ENCODE data around the gene NOL11.
"Not testable (repeated sequence)": the region's sequence is repeated elsewhere in the genome, so short reads cannot be mapped to it uniquely, and the experiment has no call there.

NOL11 gene

GRCh38 chr17:67747681-67748235 is 30.0 kb downstream of the NOL11 start:
- H4K20me1 ChIP-seq (ENCODE audit: insufficient read depth, low read length, poor library complexity, severe bottlenecking) = no peaks in the 10 kb centered on the region
- H3F3A ChIP-seq (ENCODE audit: low read depth) = no peaks in the 10 kb centered on the region
- no peak overlapping the region for H3K9ac ChIP-seq (ENCODE audit: low read depth, low read length, poor library complexity, severe bottlenecking)
- H3K4me3 ChIP-seq (ENCODE audit: low read length, poor library complexity, severe bottlenecking) = no peak overlapping the region
- no peaks in the 10 kb centered on the region for H3K79me2 ChIP-seq (ENCODE audit: insufficient read depth, low read length)
- H3K4me1 ChIP-seq (ENCODE audit: insufficient read depth, low read length, poor library complexity, severe bottlenecking) = no peaks in the 10 kb centered on the region
- no peaks in the 10 kb centered on the region for H3K9me2 ChIP-seq (replicated peaks; ENCODE audit: low read depth, low read length)
- no peak overlapping the region for H3K4me2 ChIP-seq (ENCODE audit: low read depth, low read length, poor library complexity, severe bottlenecking)
- no peak for TF ChIP-seq CTCF (conservative IDR thresholded peaks at IDR 0.05; ENCODE audit: low read length)
- no peak for TF ChIP-seq EZH2phosphoT487 (IDR thresholded peaks at IDR 0.05; ENCODE audit: borderline replicate concordance)
- peaks cover 5% of the 10 kb centered on the region; the same call in 1 of the 2 replicates for H3K9me3 ChIP-seq (ENCODE audit: insufficient read depth, low read depth, low read length)
- H2AFZ ChIP-seq (ENCODE audit: low read length) = no peak overlapping the region
- peaks cover 68% of the 10 kb centered on the region for H3K36me3 ChIP-seq (ENCODE audit: insufficient read depth, low read length)
- H3K27me3 ChIP-seq (ENCODE audit: insufficient read depth, low read length, poor library complexity, severe bottlenecking) = no peaks in the 10 kb centered on the region

DNA sequence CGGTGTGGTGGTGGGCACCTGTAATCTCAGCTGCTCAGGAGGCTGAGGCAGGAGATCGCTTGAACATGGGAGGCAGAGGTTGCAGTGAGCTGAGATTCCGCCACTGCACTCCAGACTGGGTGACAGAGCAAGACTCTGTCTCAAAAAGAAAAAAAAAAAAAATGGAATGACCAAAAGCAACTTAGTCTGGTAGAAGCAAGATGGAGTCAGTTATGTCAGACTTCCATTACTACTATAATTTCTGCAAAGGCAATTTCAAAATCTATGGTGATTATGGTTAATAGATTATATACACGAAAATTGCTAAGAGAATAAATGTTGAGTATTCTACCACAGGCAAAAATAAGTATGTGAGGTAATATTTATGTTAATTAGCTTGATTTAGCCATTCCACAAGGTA is 32.3 kb downstream of the NOL11 start:
- Histone ChIP-seq H3K79me2 (ENCODE audit: insufficient read depth, low read length) (no peaks in the 10 kb centered on the region), H3K27me3 (ENCODE audit: insufficient read depth, low read length, poor library complexity, severe bottlenecking) (no peaks in the 10 kb centered on the region), H3F3A (ENCODE audit: low read depth) (no peaks in the 10 kb centered on the region), H4K20me1 (ENCODE audit: insufficient read depth, low read length, poor library complexity, severe bottlenecking) (no peaks in the 10 kb centered on the region), H3K9me3 (ENCODE audit: insufficient read depth, low read depth, low read length) (peaks cover 5% of the 10 kb centered on the region; the same call in 1 of the 2 replicates), H3K4me2 (ENCODE audit: low read depth, low read length, poor library complexity, severe bottlenecking) (no peak overlapping the region), H2AFZ (ENCODE audit: low read length) (no peak overlapping the region), H3K9ac (ENCODE audit: low read depth, low read length, poor library complexity, severe bottlenecking) (no peak overlapping the region), H3K9me2 (replicated peaks; ENCODE audit: low read depth, low read length) (no peaks in the 10 kb centered on the region), H3K36me3 (ENCODE audit: insufficient read depth, low read length) (peaks cover 49% of the 10 kb centered on the region), H3K4me3 (ENCODE audit: low read length, poor library complexity, severe bottlenecking) (no peak overlapping the region), H3K4me1 (ENCODE audit: insufficient read depth, low read length, poor library complexity, severe bottlenecking) (no peaks in the 10 kb centered on the region)
- TF ChIP-seq CTCF (conservative IDR thresholded peaks at IDR 0.05; ENCODE audit: low read length) (no peak), EZH2phosphoT487 (IDR thresholded peaks at IDR 0.05; ENCODE audit: borderline replicate concordance) (no peak)

- Histone ChIP-seq H3K9ac (ENCODE audit: low read depth, low read length, poor library complexity, severe bottlenecking) (no peak overlapping the region), H3K36me3 (ENCODE audit: insufficient read depth, low read length) (peaks cover 43% of the 10 kb centered on the region), H2AFZ (ENCODE audit: low read length) (no peak overlapping the region), H3K79me2 (ENCODE audit: insufficient read depth, low read length) (no peaks in the 10 kb centered on the region), H3F3A (ENCODE audit: low read depth) (no peaks in the 10 kb centered on the region), H3K9me2 (replicated peaks; ENCODE audit: low read depth, low read length) (no peaks in the 10 kb centered on the region), H3K4me2 (ENCODE audit: low read depth, low read length, poor library complexity, severe bottlenecking) (no peak overlapping the region), H3K9me3 (ENCODE audit: insufficient read depth, low read depth, low read length) (peaks cover 5% of the 10 kb centered on the region; the same call in 1 of the 2 replicates), H3K27me3 (ENCODE audit: insufficient read depth, low read length, poor library complexity, severe bottlenecking) (no peaks in the 10 kb centered on the region), H4K20me1 (ENCODE audit: insufficient read depth, low read length, poor library complexity, severe bottlenecking) (no peaks in the 10 kb centered on the region), H3K4me3 (ENCODE audit: low read length, poor library complexity, severe bottlenecking) (no peak overlapping the region), H3K4me1 (ENCODE audit: insufficient read depth, low read length, poor library complexity, severe bottlenecking) (no peaks in the 10 kb centered on the region)
- TF ChIP-seq CTCF (conservative IDR thresholded peaks at IDR 0.05; ENCODE audit: low read length) (no peak), EZH2phosphoT487 (IDR thresholded peaks at IDR 0.05; ENCODE audit: borderline replicate concordance) (no peak)
These were observed 33.7 kb downstream of the NOL11 start for GRCh38 chr17:67751101-67752074.

GRCh38 chr17:67752160-67752559 is 34.4 kb downstream of the NOL11 start:
- not testable (repeated sequence) for H3K4me1 ChIP-seq (ENCODE audit: insufficient read depth, low read length, poor library complexity, severe bottlenecking); H3K9me2 ChIP-seq (replicated peaks; ENCODE audit: low read depth, low read length); H3K79me2 ChIP-seq (ENCODE audit: insufficient read depth, low read length); H3K27me3 ChIP-seq (ENCODE audit: insufficient read depth, low read length, poor library complexity, severe bottlenecking); H3K4me2 ChIP-seq (ENCODE audit: low read depth, low read length, poor library complexity, severe bottlenecking); H4K20me1 ChIP-seq (ENCODE audit: insufficient read depth, low read length, poor library complexity, severe bottlenecking); H2AFZ ChIP-seq (ENCODE audit: low read length); H3K9me3 ChIP-seq (ENCODE audit: insufficient read depth, low read depth, low read length); H3F3A ChIP-seq (ENCODE audit: low read depth); H3K4me3 ChIP-seq (ENCODE audit: low read length, poor library complexity, severe bottlenecking); H3K9ac ChIP-seq (ENCODE audit: low read depth, low read length, poor library complexity, severe bottlenecking)
- H3K36me3 ChIP-seq (ENCODE audit: insufficient read depth, low read length) = peaks cover 39% of the 10 kb centered on the region

Measured in Loucy (cell line).